Measurements from ENCODE around the gene NEK2.

- TF ChIP-seq PATZ1 (CRISPR knock-in tag; IDR thresholded peaks at IDR 0.05; ENCODE audit: borderline replicate concordance) (no peak), SNAI2 (CRISPR knock-in tag; IDR thresholded peaks at IDR 0.05) (no peak), CSDC2 (CRISPR knock-in tag; IDR thresholded peaks at IDR 0.05) (no peak), PPARA (CRISPR knock-in tag; IDR thresholded peaks at IDR 0.05; ENCODE audit: borderline replicate concordance) (no peak), ZNF70 (CRISPR knock-in tag; IDR thresholded peaks at IDR 0.05) (no peak), ZFP3 (CRISPR knock-in tag; IDR thresholded peaks at IDR 0.05) (no peak), TCF4 (CRISPR knock-in tag; IDR thresholded peaks at IDR 0.05; ENCODE audit: borderline replicate concordance) (no peak), ZNF565 (CRISPR knock-in tag; conservative IDR thresholded peaks at IDR 0.05; ENCODE audit: low read depth) (no peak), RARB (CRISPR knock-in tag; IDR thresholded peaks at IDR 0.05) (no peak), OSR1 (CRISPR knock-in tag; IDR thresholded peaks at IDR 0.05) (no peak)
Measured at GRCh38 chr1:211723273-211723672, 47.9 kb upstream of the NEK2 start.

Data from SK-N-SH treated with all-trans-retinoic acid at 6 μM for 48 hours (cell line).